MCF 10A (cell line): ENCODE data around the gene SPATS2. TPM values are rescaled to one million over a fixed set of nuclear protein-coding genes. Genes with fewer than 3 reads are reported as not detected.
A peak's percentile ranks its signal among the peaks of the same experiment; 100 is the strongest.

Experiments used
- BruUV-seq: library from RNA; stranded (reverse); fragments of 400-500 nt; replicated peaks from 2 replicates; lab custom pipeline; 2021; lab: Mats Ljungman, UMichigan
- CTCF ChIA-PET: fragments of 300-600 bp; sonication (Branson Sonifier 250); formaldehyde crosslinking; extraction: SDS; loops from one replicate; lab custom pipeline; 2021; ENCODE audit warnings: antibody characterized with exemption, inconsistent platforms; lab: Yijun Ruan, JAX
- POLR2A ChIA-PET: fragments of 300-600, 350-650 bp; sonication (Branson Sonifier 250); formaldehyde crosslinking; extraction: SDS; loops from one replicate; lab custom pipeline; 2020; ENCODE audit warnings: antibody characterized with exemption, inconsistent platforms; lab: Yijun Ruan, JAX
- DNase-seq: peaks from one replicate; pipeline ENCODE4 v3.0.0-alpha.2; 2018; ENCODE audit not compliant: unreplicated experiment
- H3K27ac Mint-ChIP-seq: one replicate; pipeline ENCODE4 v1.8.0; 2022; ENCODE audit warnings: mild to moderate bottlenecking, low read depth, mixed read lengths; ENCODE audit not compliant: unreplicated experiment
- H3K27me3 Mint-ChIP-seq: one replicate; pipeline ENCODE4 v1.8.0; 2022; ENCODE audit warnings: mixed read lengths; ENCODE audit not compliant: insufficient read depth, unreplicated experiment
- H3K36me3 Mint-ChIP-seq: one replicate; pipeline ENCODE4 v1.8.0; 2022; ENCODE audit warnings: mild to moderate bottlenecking, moderate library complexity, mixed read lengths; ENCODE audit not compliant: insufficient read depth, unreplicated experiment
- H3K4me1 Mint-ChIP-seq: one replicate; pipeline ENCODE4 v1.8.0; 2022; ENCODE audit warnings: mixed read lengths; ENCODE audit not compliant: insufficient read depth, unreplicated experiment
- H3K4me3 Mint-ChIP-seq: one replicate; pipeline ENCODE4 v1.8.0; 2022; ENCODE audit warnings: mild to moderate bottlenecking, moderate library complexity, mixed read lengths; ENCODE audit not compliant: unreplicated experiment
- H3K9me3 Mint-ChIP-seq: one replicate; pipeline ENCODE4 v1.8.0; 2022; ENCODE audit warnings: mixed read lengths; ENCODE audit not compliant: unreplicated experiment
- intact Hi-C: fragments of 100-400 bp; cut with micrococcal nuclease; formaldehyde crosslinking; loops from 2 replicates; pipeline ENCODE4 v1.14.1; 2022
- total RNA-seq: library from RNA; stranded (reverse); gene quantifications from 2 replicates; pipeline ENCODE4 v1.2.3, GENCODE V29; 2022
- TF ChIP-seq, protein P1 (sequence below): fragments of 200-600 bp; IDR thresholded peaks from one replicate; pipeline ENCODE4 v1.8.0; 2022; ENCODE audit warnings: antibody characterized with exemption, mild to moderate bottlenecking; ENCODE audit not compliant: unreplicated experiment

Gene SPATS2
- total RNA-seq, 1 experiment from 2014 or later = 26.0 TPM

DNA sequence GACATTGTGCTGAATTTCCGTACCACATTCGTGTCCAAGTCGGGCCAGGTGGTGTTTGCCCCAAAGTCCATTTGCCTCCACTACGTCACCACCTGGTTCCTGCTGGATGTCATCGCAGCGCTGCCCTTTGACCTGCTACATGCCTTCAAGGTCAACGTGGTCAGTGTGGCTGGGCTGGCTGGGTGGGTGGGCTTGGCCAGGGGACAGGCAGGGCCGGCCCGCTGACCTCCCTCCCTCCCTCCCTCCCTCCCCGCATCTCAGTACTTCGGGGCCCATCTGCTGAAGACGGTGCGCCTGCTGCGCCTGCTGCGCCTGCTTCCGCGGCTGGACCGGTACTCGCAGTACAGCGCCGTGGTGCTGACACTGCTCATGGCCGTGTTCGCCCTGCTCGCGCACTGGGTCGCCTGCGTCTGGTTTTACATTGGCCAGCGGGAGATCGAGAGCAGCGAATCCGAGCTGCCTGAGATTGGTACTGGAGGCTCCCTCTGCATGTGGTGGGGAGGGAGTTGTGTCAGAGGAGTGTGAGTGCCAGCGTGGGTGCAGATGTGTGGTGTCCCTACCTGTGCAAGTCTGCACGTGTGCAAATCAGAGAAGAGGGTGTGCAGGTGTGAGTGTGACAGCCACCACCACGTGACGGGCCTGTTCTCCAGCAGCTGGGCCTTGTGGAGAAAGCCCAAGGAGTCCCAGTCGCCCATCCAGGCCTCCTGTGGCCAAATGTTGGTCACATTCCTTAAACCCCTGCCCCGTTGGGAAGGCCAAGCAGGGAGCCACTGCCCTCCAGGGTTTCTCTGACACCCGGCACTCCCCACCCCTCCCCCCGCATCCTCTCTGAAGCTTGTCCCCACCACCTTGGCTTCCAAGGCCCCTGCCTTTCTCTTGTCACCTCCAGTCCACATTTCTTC, 176.9 kb downstream of the SPATS2 start:
- Mint-ChIP-seq H3K9me3 (no peaks in the 10 kb centered on the region), H3K4me3 (no peak overlapping the region), H3K27me3 (peaks cover 10% of the 10 kb centered on the region), H3K4me1 (peaks cover 9% of the 10 kb centered on the region), H3K36me3 (no peaks in the 10 kb centered on the region), H3K27ac (no peak overlapping the region)
- TF ChIP-seq, protein P1, sequence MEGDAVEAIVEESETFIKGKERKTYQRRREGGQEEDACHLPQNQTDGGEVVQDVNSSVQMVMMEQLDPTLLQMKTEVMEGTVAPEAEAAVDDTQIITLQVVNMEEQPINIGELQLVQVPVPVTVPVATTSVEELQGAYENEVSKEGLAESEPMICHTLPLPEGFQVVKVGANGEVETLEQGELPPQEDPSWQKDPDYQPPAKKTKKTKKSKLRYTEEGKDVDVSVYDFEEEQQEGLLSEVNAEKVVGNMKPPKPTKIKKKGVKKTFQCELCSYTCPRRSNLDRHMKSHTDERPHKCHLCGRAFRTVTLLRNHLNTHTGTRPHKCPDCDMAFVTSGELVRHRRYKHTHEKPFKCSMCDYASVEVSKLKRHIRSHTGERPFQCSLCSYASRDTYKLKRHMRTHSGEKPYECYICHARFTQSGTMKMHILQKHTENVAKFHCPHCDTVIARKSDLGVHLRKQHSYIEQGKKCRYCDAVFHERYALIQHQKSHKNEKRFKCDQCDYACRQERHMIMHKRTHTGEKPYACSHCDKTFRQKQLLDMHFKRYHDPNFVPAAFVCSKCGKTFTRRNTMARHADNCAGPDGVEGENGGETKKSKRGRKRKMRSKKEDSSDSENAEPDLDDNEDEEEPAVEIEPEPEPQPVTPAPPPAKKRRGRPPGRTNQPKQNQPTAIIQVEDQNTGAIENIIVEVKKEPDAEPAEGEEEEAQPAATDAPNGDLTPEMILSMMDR = no peak
- intact Hi-C loops = no loop called here
- POLR2A ChIA-PET = interaction anchor here (0.6 to 0.7 kb wide), 3 partner anchors 75 to 251 kb away, joined by 3 read pairs; no protein-coding TSS in a partner anchor
- CTCF ChIA-PET = interaction anchor here (1.0 kb wide), 1 partner anchor 185 kb away, joined by 3 read pairs; no protein-coding TSS in a partner anchor
- BruUV-seq = no TSS peak
- no peak for DNase-seq

DNA sequence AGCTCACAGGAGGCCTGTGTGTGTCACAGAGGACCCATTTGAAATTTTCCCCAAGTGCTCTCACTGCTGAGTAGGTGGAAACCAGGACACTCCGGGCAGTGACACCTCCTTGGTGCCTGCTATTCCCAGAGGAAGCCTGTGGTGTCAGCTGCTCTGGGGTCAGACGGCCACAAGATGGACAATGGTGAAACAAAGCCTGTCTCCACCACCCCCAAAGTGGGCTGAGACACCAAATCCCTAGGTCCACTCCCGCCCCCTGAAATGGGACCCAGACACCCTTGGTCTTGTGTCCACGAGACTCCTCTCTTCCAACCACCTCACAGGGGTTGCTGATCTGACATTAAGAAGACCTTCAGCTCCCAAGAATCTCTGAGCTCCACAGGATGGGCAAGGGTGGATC, 178.6 kb downstream of the SPATS2 start:
- Mint-ChIP-seq H3K36me3 (no peaks in the 10 kb centered on the region), H3K27ac (no peak overlapping the region), H3K27me3 (no peaks in the 10 kb centered on the region), H3K9me3 (no peaks in the 10 kb centered on the region), H3K4me1 (no peaks in the 10 kb centered on the region), H3K4me3 (no peak overlapping the region)
- ChIA-PET POLR2A (no interaction called here), CTCF (interaction anchor here (0.9 to 1.2 kb wide), 3 partner anchors 34 to 188 kb away, joined by 3 to 4 read pairs (median 4); no protein-coding TSS in a partner anchor)
- no TSS peak for BruUV-seq
- intact Hi-C loops = no loop called here
- no peak for DNase-seq
- TF ChIP-seq, protein P1 = no peak

GRCh38 chr12:49546481-49546880, 179.2 kb downstream of the SPATS2 start:
- no peaks in the 10 kb centered on the region for H3K9me3 Mint-ChIP-seq
- POLR2A ChIA-PET = no interaction called here
- no peak overlapping the region for H3K4me3 Mint-ChIP-seq
- CTCF ChIA-PET = interaction anchor here (1.2 kb wide), 2 partner anchors 33 to 188 kb away, joined by 4 read pairs; no protein-coding TSS in a partner anchor
- intact Hi-C loops = no loop called here
- peaks cover under 1% of the 10 kb centered on the region for H3K4me1 Mint-ChIP-seq
- no TSS peak for BruUV-seq
- H3K36me3 Mint-ChIP-seq = no peaks in the 10 kb centered on the region
- TF ChIP-seq, protein P1 = no peak
- no peak for DNase-seq
- H3K27me3 Mint-ChIP-seq = no peaks in the 10 kb centered on the region
- H3K27ac Mint-ChIP-seq = no peak overlapping the region

- no peaks in the 10 kb centered on the region for H3K9me3 Mint-ChIP-seq
- H3K4me1 Mint-ChIP-seq = peaks cover 8% of the 10 kb centered on the region
- DNase-seq = no peak
- no peak overlapping the region for H3K4me3 Mint-ChIP-seq
- ChIA-PET POLR2A (interaction anchor here (0.6 to 1.0 kb wide), 2 partner anchors 200 to 258 kb away, joined by 3 read pairs; partner anchors contain the start of gene DNAJC22), CTCF (no interaction called here)
- peaks cover under 1% of the 10 kb centered on the region for H3K27me3 Mint-ChIP-seq
- intact Hi-C loops = no loop called here
- BruUV-seq = no TSS peak
- H3K27ac Mint-ChIP-seq = peak overlapping the region; percentile 57
- TF ChIP-seq, protein P1 = no peak
- H3K36me3 Mint-ChIP-seq = no peaks in the 10 kb centered on the region
Measured at GRCh38 chr12:49547090-49547690, 179.9 kb downstream of the SPATS2 start.
